ENCODE measurements around the gene TRAPPC2. TPM values are rescaled to one million over a fixed set of nuclear protein-coding genes. Genes with fewer than 3 reads are reported as not detected.

The TRAPPC2 gene
- total and polyA plus RNA-seq, 3 donors from 2014 or later: 7.1 to 9.7 (median 8.7) TPM

GRCh38 chrX:13721819-13722519, 12.5 kb downstream of the TRAPPC2 start:
- no peak for DNase-seq

GRCh38 chrX:13721371-13721770, 13.0 kb downstream of the TRAPPC2 start:
- WGBS, 2 donors: 87 to 93% methylated on average over 4 of the region's 4 CpGs

More at GRCh38 chrX:13721819-13722519, 12.5 kb downstream of the TRAPPC2 start:
- Histone ChIP-seq H3K27me3 (no peaks in the 10 kb centered on the region), H3K4me1 (no peaks in the 10 kb centered on the region), H3K36me3 (ENCODE audit: low read depth, missing control alignments) (no peaks in the 10 kb centered on the region), H3K4me3 (no peak overlapping the region), H3K9me3 (no peaks in the 10 kb centered on the region), H3K27ac (no peak overlapping the region)
- TF ChIP-seq CTCF (IDR thresholded peaks at IDR 0.05): no peak
- TF ChIP-seq POLR2A (IDR thresholded peaks at IDR 0.05): no peak
- 59 to 60% methylated on average over 6 to 7 of the region's 7 CpGs for WGBS, 2 donors
- intact Hi-C loops (cut with DNase I; ENCODE audit: low total_unique reads): no loop called here

GRCh38 chrX:13719192-13719856, 15.1 kb downstream of the TRAPPC2 start:
- no peak for DNase-seq
- H3K9me3 ChIP-seq: no peaks in the 10 kb centered on the region
- H3K36me3 ChIP-seq (ENCODE audit: low read depth, missing control alignments): no peaks in the 10 kb centered on the region
- no peaks in the 10 kb centered on the region for H3K4me1 ChIP-seq
- intact Hi-C loops (cut with DNase I; ENCODE audit: low total_unique reads): no loop called here
- 83 to 90% methylated on average over 2 to 3 of the region's 3 CpGs for WGBS, 2 donors
- H3K27me3 ChIP-seq: no peaks in the 10 kb centered on the region
- H3K4me3 ChIP-seq: no peak overlapping the region
- TF ChIP-seq POLR2A (IDR thresholded peaks at IDR 0.05) (no peak), CTCF (IDR thresholded peaks at IDR 0.05) (no peak)
- H3K27ac ChIP-seq: no peak overlapping the region

More at GRCh38 chrX:13721371-13721770, 13.0 kb downstream of the TRAPPC2 start:
- Histone ChIP-seq H3K4me1 (no peaks in the 10 kb centered on the region), H3K27me3 (no peaks in the 10 kb centered on the region), H3K9me3 (no peaks in the 10 kb centered on the region), H3K4me3 (no peak overlapping the region), H3K36me3 (ENCODE audit: low read depth, missing control alignments) (no peaks in the 10 kb centered on the region), H3K27ac (no peak overlapping the region)
- TF ChIP-seq POLR2A (IDR thresholded peaks at IDR 0.05) (no peak), CTCF (IDR thresholded peaks at IDR 0.05) (no peak)
- no peak for DNase-seq
- intact Hi-C loops (cut with DNase I; ENCODE audit: low total_unique reads): no loop called here

- Histone ChIP-seq H3K36me3 (ENCODE audit: low read depth, missing control alignments) (no peaks in the 10 kb centered on the region), H3K27me3 (no peaks in the 10 kb centered on the region), H3K27ac (no peak overlapping the region), H3K4me3 (no peak overlapping the region), H3K9me3 (no peaks in the 10 kb centered on the region), H3K4me1 (no peaks in the 10 kb centered on the region)
- TF ChIP-seq CTCF (IDR thresholded peaks at IDR 0.05) (no peak), POLR2A (IDR thresholded peaks at IDR 0.05) (no peak)
- 39 to 48% methylated on average over 6 to 7 of the region's 7 CpGs for WGBS, 2 donors
- intact Hi-C loops (cut with DNase I; ENCODE audit: low total_unique reads): no loop called here
- peak; percentile 33 for DNase-seq
Measured at GRCh38 chrX:13717700-13718472, 16.5 kb downstream of the TRAPPC2 start.

Measured in testis (tissue), 3 donors.